Measurements from ENCODE around the gene ERCC6L2. TPM values are rescaled to one million over a fixed set of nuclear protein-coding genes. Genes with fewer than 3 reads are reported as not detected.

The ERCC6L2 gene
- total RNA-seq, 1 experiment from 2014 or later: 43.0 TPM

GRCh38 chr9:95942016-95942415 is 66.5 kb downstream of the ERCC6L2 start:
- Mint-ChIP-seq H3K9me3 (peaks cover 24% of the 10 kb centered on the region), H3K4me3 (no peak overlapping the region), H3K36me3 (peaks cover 75% of the 10 kb centered on the region), H3K27ac (no peak overlapping the region), H3K4me1 (peaks cover 5% of the 10 kb centered on the region), H3K27me3 (ENCODE audit: low read depth) (no peaks in the 10 kb centered on the region)
- ChIA-PET POLR2A (no interaction called here), CTCF (no interaction called here)
- ATAC-seq (no peak), DNase-seq (ENCODE audit: low spot score) (no peak)
- TF ChIP-seq TEAD4 (CRISPR knock-in tag; IDR thresholded peaks at IDR 0.05) (no peak), CTCF (IDR thresholded peaks at IDR 0.05) (no peak), ZBTB43 (CRISPR knock-in tag; IDR thresholded peaks at IDR 0.05) (no peak), ZNF317 (CRISPR knock-in tag; IDR thresholded peaks at IDR 0.05; ENCODE audit: borderline replicate concordance, low read depth) (no peak), ZBTB21 (CRISPR knock-in tag; IDR thresholded peaks at IDR 0.05; ENCODE audit: borderline replicate concordance) (no peak), CDX4 (CRISPR knock-in tag; IDR thresholded peaks at IDR 0.05; ENCODE audit: borderline replicate concordance) (no peak), AR (CRISPR knock-in tag; IDR thresholded peaks at IDR 0.05) (no peak), GTF2I (CRISPR knock-in tag; conservative IDR thresholded peaks at IDR 0.05) (no peak), ZNF512 (CRISPR knock-in tag; IDR thresholded peaks at IDR 0.05; ENCODE audit: borderline replicate concordance) (no peak), ESRRA (CRISPR knock-in tag; IDR thresholded peaks at IDR 0.05; ENCODE audit: borderline replicate concordance) (no peak), E2F1 (CRISPR knock-in tag; IDR thresholded peaks at IDR 0.05) (no peak), RELA (CRISPR knock-in tag; IDR thresholded peaks at IDR 0.05; ENCODE audit: borderline replicate concordance) (no peak)

GRCh38 chr9:95947118-95947517 is 71.6 kb downstream of the ERCC6L2 start:
- Mint-ChIP-seq H3K27ac (no peak overlapping the region), H3K9me3 (peaks cover 26% of the 10 kb centered on the region), H3K27me3 (ENCODE audit: low read depth) (no peaks in the 10 kb centered on the region), H3K4me3 (no peak overlapping the region), H3K36me3 (peaks cover 84% of the 10 kb centered on the region), H3K4me1 (no peaks in the 10 kb centered on the region)
- no peak for TF ChIP-seq ZNF512 (CRISPR knock-in tag; IDR thresholded peaks at IDR 0.05; ENCODE audit: borderline replicate concordance)
- TF ChIP-seq OVOL2 (CRISPR knock-in tag; IDR thresholded peaks at IDR 0.05; ENCODE audit: borderline replicate concordance): no peak
- no peak for TF ChIP-seq STAT6 (CRISPR knock-in tag; conservative IDR thresholded peaks at IDR 0.05; ENCODE audit: low read depth)
- TF ChIP-seq GTF2I (CRISPR knock-in tag; conservative IDR thresholded peaks at IDR 0.05): no peak
- CTCF ChIA-PET: no interaction called here
- ATAC-seq (no peak), DNase-seq (ENCODE audit: low spot score) (no peak)
- POLR2A ChIA-PET: no interaction called here

Measured in WTC11 (cell line).